HG03432 (cell line): ENCODE measurements around the gene SPRN.
"Not testable (repeated sequence)": the region's sequence is repeated elsewhere in the genome, so short reads cannot be mapped to it uniquely, and the experiment has no call there.

Experiments used
- ATAC-seq: cut with Tn5 transposase; IDR thresholded peaks from one replicate; pipeline ENCODE4 v1.9.1; 2021; ENCODE audit warnings: mild to moderate bottlenecking, moderate library complexity; ENCODE audit not compliant: unreplicated experiment

SPRN gene

GRCh38 chr10:133388973-133389818 is 35.2 kb downstream of the SPRN start:
- peak; percentile 85 for ATAC-seq

- ATAC-seq: no peak
Measured at GRCh38 chr10:133388236-133388972, 36.0 kb downstream of the SPRN start.

GRCh38 chr10:133386951-133387350 is 37.5 kb downstream of the SPRN start:
- not testable (repeated sequence) for ATAC-seq

- no peak for ATAC-seq
Measured at GRCh38 chr10:133385214-133385613, 39.2 kb downstream of the SPRN start.

GRCh38 chr10:133384071-133384470 is 40.4 kb downstream of the SPRN start:
- no peak for ATAC-seq

- ATAC-seq: no peak
Measured at GRCh38 chr10:133383551-133383950, 40.9 kb downstream of the SPRN start.

- ATAC-seq: no peak
Measured at GRCh38 chr10:133381036-133381435, 43.4 kb downstream of the SPRN start.

GRCh38 chr10:133379801-133380666 is 44.4 kb downstream of the SPRN start:
- ATAC-seq: no peak

- ATAC-seq: peak; percentile 64
Measured at GRCh38 chr10:133379152-133379800, 45.1 kb downstream of the SPRN start, which contains the start of gene PAOX. Gene PAOX, plus strand, starts transcription at chr10:133379262. Its CDS starts 55 bp downstream, at chr10:133379317.

GRCh38 chr10:133378251-133379096 is 46.0 kb downstream of the SPRN start:
- peak; percentile 49 for ATAC-seq

- no peak for ATAC-seq
Measured at GRCh38 chr10:133377818-133378250, 46.6 kb downstream of the SPRN start.

- ATAC-seq: no peak
Measured at GRCh38 chr10:133377025-133377817, 47.2 kb downstream of the SPRN start.

- ATAC-seq: not testable (repeated sequence)
Measured at GRCh38 chr10:133376183-133376582, 48.2 kb downstream of the SPRN start.

- no peak for ATAC-seq
Measured at GRCh38 chr10:133375357-133376115, 48.9 kb downstream of the SPRN start.

- ATAC-seq: peak; percentile 93
Measured at GRCh38 chr10:133373174-133374090, 51.0 kb downstream of the SPRN start, which contains the start of gene ECHS1. Gene ECHS1, minus strand, starts transcription at chr10:133373354. Its CDS starts 21 bp downstream, at chr10:133373333.

- ATAC-seq: no peak
Measured at GRCh38 chr10:133372507-133372906, 51.9 kb downstream of the SPRN start.
